ENCODE data around the gene RHOU.
A peak's percentile ranks its signal among the peaks of the same experiment; 100 is the strongest.

Gene RHOU

DNA sequence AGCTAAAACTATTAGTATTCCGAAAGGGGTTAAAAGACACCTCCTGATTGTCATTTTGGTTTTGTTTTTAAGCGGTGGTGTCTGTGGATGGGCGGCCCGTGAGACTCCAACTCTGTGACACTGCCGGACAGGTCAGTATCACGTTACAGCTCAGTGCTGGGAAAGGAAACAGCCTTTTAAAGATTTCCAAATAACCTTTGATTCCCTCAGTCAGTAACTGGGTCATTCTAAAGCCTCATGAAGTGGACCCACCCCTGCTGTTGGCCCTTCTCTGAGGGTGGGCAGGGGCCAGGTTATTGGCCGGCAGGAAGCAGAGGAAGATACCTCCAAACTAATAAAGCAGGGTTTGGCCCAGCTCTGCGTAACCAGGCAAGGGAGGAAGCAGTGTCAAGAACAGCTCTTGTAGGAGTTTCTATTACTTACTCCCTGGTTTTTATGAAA lies 2.3 kb downstream of the RHOU start:
- no peak for DNase-seq

- DNase-seq = no peak
These were observed 4.5 kb downstream of the RHOU start for GRCh38 chr1:228739826-228740225.

- DNase-seq = no peak
These were observed 5.5 kb downstream of the RHOU start for GRCh38 chr1:228740543-228741317.

- no peak for DNase-seq
These were observed 7.1 kb downstream of the RHOU start for GRCh38 chr1:228742281-228742860.

DNA sequence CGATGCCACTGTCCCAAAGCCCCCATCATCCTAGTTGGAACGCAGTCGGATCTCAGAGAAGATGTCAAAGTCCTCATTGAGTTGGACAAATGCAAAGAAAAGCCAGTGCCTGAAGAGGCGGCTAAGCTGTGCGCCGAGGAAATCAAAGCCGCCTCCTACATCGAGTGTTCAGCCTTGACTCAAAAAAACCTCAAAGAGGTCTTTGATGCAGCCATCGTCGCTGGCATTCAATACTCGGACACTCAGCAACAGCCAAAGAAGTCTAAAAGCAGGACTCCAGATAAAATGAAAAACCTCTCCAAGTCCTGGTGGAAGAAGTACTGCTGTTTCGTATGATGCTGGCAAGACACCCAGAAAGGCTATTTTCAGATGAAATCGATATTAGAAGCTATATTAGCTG lies 8.1 kb downstream of the RHOU start:
- no peak for DNase-seq

GRCh38 chr1:228744356-228744755 lies 9.1 kb downstream of the RHOU start:
- no peak for DNase-seq

- DNase-seq = no peak
These were observed 9.6 kb downstream of the RHOU start for GRCh38 chr1:228744918-228745317.

DNA sequence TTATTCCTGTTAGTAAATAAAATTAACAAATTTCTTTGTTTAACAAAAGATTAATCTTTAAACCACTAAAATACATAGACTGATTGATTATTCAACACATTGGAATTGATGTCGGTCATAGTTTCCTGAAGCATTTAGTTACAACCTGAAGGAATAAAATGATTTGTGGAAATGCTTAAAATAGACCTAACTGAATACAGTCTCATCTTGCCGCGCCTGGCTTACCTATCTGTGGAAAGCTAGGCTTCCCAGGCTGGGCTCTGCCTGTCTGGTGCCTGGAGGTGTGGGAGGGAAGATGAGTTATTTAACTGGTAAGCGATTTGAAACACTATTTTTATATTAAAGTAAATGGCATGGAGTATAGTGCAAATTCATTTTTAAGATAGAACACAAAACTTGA lies 10.2 kb downstream of the RHOU start:
- DNase-seq = no peak

GRCh38 chr1:228747301-228747935 lies 12.1 kb downstream of the RHOU start:
- no peak for DNase-seq

DNA sequence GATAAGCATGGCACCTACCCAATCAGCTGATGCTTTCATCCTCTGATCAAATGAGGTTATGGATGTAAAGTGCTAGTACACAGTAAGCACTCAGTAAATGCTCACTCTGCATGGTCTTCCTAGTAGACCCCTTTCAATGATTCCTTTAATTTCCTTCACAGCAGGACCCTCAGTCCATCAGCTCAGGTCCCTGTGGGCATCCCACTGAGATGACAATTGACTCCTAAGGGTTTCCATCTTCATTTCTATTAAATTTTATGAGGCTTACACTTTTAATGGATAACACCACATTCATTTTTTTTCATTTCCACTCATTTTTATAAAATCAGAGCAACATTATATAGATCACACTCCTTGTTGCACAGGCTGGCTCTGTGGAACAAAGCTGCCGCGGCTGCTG lies 12.8 kb downstream of the RHOU start:
- no peak for DNase-seq

GRCh38 chr1:228748431-228748830 lies 13.2 kb downstream of the RHOU start:
- peak; percentile 17 to 32 for DNase-seq

DNA sequence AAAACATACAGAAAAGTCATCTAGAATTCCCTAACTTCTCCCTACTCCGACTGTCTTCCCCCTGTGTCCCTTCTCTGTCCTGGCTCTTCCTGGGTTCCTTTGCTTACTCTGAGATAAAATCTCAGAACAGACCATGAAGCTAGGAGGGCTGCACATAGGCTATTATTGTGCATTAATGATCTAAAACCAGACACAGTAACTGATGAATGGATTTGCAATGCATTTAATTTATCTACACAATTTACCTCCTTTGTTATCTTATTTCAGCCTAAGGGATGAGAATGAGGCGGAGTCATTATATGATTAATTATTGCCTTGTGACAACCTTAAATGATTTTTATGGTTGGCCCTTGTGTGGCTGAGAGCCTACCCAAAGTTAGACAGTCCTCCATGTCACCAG lies 14.5 kb downstream of the RHOU start:
- no peak for DNase-seq

DNA sequence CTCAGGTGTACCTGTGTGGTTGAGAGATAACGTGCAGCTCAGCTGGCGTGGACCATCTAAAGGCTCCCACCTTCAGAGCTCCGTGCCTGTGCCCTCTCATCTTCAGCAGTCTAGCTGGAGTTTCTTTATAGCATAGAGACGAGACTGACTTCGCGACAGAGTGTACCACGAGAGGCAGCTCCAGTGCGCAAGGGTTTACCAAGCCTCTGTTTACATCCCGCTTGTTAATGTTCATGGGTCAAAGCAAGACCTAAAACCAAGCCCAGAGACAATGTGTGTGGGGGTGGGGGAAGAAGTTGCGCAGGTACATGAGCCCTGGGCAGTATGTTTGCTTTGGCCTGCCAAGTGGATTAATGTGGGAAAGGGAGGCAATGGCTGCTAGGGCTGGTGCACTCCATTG lies 15.6 kb downstream of the RHOU start:
- no peak for DNase-seq

GRCh38 chr1:228751360-228752098 lies 16.2 kb downstream of the RHOU start:
- no peak for DNase-seq

DNA sequence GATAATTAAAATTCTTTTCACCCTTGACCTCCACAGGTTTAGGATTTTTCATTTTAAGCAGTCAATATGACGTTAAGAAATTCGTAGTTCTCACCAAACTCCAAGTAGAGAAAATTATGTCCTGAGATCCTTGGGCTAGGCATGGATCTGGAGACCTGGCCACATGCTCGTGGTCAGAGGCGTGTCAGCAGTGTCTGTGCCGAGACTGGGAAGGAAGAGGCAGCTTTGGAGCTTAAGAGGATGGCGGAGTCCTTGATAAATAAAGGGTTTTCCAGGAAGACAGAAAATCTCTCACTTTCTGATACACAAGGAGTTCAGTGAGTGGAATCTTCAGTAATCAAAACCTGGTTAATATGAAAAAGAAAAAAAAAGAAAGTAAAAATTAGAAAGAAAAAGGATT lies 17.0 kb downstream of the RHOU start:
- DNase-seq = no peak

- DNase-seq = no peak
These were observed 17.5 kb downstream of the RHOU start for GRCh38 chr1:228752675-228753265.

DNA sequence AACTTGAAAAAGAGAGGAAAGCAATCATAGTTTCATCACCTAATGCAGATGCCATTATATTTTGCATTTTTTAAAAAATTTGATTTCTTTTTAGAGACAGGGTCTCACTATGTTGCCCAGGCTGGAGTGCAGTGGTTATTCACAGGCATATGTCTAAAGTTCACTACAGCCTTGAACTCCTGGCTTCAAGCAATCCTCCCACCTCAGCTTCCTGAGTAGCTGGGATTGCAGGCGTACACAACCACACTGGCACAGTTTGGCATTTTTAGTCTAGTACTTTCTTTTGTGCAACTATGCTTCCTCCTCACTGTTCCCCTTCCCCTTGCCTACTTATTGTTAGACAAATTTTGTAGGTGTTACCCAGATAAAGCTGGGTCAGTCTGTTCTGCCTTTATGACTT lies 18.0 kb downstream of the RHOU start:
- no peak for DNase-seq

DNA sequence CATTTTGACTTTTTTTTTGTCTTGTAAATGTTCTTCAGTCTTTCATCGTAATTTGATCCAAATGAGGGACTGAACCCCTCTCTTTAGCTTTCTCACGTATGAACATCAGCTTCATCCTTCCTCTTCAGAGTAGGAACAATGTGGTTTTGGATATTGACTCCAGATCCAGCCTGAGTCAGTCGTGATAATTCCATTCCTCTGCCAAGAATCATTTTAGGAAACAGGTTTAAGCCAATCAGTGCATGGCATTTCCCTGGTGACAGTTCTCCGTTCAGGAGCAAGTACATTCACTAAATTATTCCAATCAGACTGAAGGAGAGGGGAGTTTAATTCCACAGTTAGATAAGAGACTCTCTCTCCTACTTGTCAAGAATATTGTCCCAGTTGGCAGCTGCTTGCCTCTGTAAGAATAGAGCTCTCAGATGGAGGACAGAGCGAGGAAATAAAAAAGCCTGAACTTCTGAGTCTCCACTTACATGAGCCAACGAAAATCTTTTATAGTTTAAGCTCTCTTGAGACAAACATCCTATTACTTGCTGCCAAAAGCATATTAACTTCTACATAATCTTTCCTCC lies 18.6 kb downstream of the RHOU start:
- DNase-seq = no peak

DNA sequence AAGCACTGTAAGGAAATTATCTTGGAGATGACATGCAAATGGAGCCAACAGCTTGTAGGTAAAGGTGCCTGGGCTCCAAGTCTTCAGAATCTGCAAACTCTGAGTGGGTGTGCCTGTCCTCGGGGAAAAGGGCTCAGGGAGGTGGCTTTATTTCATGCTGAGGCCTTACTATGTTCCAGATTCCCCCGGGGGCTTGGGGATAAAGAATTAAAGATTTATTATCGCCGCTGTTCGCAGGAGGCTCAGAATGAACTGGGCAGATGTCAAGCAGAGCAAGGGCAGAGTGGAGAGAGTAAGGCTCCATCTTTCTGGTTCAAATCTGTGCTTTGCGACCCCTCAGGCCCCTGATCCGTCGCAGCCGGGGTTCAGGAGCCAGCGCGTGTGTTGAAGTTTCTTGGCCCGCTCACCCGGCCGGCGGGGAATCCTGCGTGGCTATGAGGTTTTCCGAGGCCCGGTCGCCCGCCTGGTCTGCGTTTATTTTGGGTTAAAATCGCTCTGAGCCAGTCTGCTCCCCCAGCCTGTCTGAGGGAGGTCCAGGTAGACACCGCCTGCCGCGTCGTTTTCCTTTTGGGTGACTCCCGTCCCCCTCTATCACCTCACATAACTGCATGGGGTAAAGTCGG lies 19.5 kb downstream of the RHOU start:
- no peak for DNase-seq

- no peak for DNase-seq
These were observed 20.5 kb downstream of the RHOU start for GRCh38 chr1:228755800-228756199.

GRCh38 chr1:228756457-228756856 lies 21.2 kb downstream of the RHOU start:
- DNase-seq = no peak

- no peak for DNase-seq
These were observed 23.2 kb downstream of the RHOU start for GRCh38 chr1:228758447-228758846.
